ENCODE data around the gene EEF1A1. TPM values are rescaled to one million over a fixed set of nuclear protein-coding genes. Genes with fewer than 3 reads are reported as not detected.
"Not testable (repeated sequence)": the region's sequence is repeated elsewhere in the genome, so short reads cannot be mapped to it uniquely, and the experiment has no call there.

EEF1A1 gene
- polyA plus RNA-seq, 10 donors = 19,920 to 28,084 (median 23,432) TPM

DNA sequence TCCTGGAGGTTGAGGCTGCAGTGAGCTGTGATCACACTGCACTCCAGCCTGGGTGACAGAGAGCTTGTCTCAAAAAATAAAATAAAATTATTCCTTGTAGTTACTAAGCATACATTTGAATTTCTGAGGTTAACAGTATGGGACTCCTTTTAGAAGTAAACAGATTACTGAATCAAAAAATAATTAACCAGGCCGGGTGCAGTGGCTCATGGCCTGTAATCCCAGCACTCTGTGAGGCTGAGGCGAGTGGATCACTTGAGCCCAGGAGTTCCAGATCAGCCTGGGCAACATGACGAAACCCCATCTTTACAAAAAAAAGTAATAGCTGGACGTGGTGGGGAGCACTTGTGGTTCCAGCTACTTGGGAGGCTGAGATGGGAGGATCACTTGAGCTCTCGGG, 22.1 kb upstream of the EEF1A1 start:
- no peak for DNase-seq

- DNase-seq = not testable (repeated sequence)
These were observed 21.6 kb upstream of the EEF1A1 start for GRCh38 chr6:73542481-73542880.

- no peak for DNase-seq
These were observed 17.4 kb upstream of the EEF1A1 start for GRCh38 chr6:73538116-73538779.

- no peak for DNase-seq
These were observed 16.8 kb upstream of the EEF1A1 start for GRCh38 chr6:73537677-73538076.

DNA sequence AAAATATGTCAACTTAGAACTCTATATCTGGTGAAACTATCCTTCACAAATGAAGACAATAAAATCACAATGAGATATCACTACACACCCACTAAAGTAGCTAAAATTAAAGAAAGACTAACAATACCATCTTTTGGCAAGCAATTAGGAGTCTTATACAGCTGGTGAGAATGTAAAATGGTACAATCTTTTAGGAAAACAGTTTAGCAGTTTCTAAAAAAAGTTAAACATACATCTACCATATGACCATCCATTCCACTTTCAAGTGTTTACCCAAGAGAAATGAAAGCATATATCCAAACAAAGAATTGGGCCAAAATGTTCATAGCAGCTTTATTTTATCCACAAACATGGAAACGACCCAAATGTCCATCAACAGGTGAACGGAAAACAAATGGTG, 13.8 kb upstream of the EEF1A1 start:
- DNase-seq = no peak

- no peak for DNase-seq
These were observed 11.5 kb upstream of the EEF1A1 start for GRCh38 chr6:73532293-73532692.

- no peak for DNase-seq
These were observed 8.1 kb upstream of the EEF1A1 start for GRCh38 chr6:73528897-73529296.

- DNase-seq = no peak
These were observed 4.9 kb upstream of the EEF1A1 start for GRCh38 chr6:73525546-73526330.

DNA sequence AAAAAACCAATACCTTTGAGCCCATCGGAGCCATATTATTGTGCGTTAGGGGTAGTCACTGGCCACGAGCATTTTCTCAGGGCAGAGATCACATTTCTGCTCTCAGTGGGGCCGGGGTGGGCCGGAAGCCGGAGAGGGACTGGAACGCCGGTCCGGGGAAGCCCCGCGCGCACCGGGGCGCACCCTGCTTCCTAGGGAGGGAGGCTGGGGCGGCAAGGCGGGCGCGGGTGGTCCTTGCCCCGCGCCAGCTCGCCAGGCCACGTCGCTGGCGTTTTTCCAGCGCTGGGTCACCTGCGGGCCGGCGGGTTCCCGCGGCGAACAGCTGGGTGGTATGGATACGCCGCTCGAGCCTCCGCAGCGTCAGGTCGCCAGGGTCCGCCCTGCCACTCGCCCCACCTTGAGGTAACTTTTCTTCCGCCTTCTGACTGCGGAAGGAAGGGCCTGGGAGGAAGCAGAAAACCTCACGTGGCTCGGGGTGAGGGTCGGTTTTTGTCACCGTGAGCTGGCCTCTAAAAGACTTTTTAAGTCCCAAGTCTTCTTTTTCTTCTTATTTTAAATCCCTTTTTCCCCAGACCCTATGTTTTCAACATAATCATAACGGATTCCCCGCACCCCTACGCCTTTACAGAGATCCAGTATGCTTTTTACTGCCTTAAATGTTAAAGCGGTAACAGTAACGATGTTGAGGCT, 2.7 kb upstream of the EEF1A1 start:
- DNase-seq = peak in 2 of 3 donors; percentile 63 to 91

GRCh38 chr6:73521351-73521985, 636 bp upstream of the EEF1A1 start:
- DNase-seq = peak; percentile 89 to 98 (median 93)

- peak in 2 of 3 donors; percentile 70 to 90 for DNase-seq
These were observed 725 bp downstream of the EEF1A1 start for GRCh38 chr6:73519926-73520687.

DNA sequence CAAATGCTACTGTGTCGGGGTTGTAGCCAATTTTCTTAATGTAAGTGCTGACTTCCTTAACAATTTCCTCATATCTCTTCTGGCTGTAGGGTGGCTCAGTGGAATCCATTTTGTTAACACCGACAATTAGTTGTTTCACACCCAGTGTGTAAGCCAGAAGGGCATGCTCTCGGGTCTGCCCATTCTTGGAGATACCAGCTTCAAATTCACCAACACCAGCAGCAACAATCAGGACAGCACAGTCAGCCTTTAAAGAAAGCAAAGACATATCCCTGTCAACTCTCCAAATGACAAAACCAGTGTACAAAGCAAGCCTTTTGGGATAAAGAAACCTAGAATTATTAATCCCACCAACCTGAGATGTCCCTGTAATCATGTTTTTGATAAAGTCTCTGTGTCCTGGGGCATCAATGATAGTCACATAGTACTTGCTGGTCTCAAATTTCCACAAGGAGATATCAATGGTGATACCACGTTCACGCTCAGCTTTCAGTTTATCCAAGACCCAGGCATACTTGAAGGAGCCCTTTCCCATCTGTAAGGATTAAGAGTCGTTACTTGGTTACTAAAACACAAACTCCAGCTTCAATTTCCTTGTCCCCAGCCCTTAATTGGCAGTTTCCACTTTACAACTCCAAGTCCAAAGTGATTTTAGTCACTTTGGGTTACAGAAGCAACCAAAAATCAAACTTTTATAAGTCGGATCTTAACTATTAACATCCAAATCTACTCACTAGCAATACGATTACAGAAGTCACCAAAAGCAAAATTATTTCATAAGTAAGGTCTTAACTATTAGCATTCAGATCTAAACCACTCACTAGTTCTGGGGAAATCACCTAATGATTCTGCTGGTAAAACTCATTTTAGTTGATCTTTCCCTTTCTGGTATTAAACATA, 1.6 kb downstream of the EEF1A1 start:
- DNase-seq = peak in 1 of 3 donors; percentile 28

DNA sequence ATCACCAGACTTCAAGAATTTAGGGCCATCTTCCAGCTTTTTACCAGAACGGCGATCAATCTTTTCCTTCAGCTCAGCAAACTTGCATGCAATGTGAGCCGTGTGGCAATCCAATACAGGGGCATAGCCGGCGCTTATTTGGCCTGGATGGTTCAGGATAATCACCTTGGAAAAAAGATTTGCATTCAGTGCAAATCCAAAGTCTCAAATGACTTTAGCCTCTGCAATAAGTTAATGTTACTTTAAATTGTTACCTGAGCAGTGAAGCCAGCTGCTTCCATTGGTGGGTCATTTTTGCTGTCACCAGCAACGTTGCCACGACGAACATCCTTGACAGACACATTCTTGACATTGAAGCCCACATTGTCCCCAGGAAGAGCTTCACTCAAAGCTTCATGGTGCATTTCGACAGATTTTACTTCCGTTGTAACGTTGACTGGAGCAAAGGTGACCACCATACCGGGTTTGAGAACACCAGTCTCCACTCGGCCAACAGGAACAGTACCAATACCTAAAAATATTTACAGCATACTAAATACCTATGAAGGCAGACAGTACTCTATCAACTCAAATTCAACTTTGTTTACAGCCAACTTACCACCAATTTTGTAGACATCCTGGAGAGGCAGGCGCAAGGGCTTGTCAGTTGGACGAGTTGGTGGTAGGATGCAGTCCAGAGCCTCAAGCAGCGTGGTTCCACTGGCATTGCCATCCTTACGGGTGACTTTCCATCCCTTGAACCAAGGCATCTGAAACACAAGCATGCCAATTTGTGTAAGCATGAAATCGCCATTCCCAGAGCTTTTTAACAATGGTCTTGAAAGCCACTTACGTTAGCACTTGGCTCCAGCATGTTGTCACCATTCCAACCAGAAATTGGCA, 2.5 kb downstream of the EEF1A1 start:
- DNase-seq = peak in 1 of 3 donors; percentile 29

GRCh38 chr6:73516514-73517489, 4.0 kb downstream of the EEF1A1 start:
- DNase-seq = peak in 1 of 3 donors; percentile 22

GRCh38 chr6:73515204-73515655, 5.6 kb downstream of the EEF1A1 start:
- no peak for DNase-seq

- DNase-seq = no peak
These were observed 6.1 kb downstream of the EEF1A1 start for GRCh38 chr6:73514746-73515110.

- DNase-seq = no peak
These were observed 7.4 kb downstream of the EEF1A1 start for GRCh38 chr6:73513496-73513854.

DNA sequence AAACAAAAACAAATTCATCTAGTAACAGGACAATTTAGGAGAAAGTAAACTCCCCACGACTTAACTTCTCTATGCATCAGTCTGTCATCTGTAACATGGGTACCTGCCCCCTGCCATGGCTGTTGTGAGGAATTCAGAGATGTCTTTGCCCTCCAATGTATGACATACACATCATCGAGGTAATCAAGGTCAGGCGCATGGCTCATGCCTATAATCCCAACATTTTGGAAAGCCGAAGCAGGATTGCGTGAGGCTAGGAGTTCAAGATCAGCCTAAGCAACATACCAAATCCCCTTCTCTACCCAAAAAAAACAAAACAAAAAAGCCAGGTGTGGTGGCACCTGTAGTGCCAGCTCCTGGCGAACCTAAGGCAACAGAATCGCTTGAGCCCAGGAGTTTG, 9.0 kb downstream of the EEF1A1 start:
- DNase-seq = no peak
